Vagina (tissue), 2 donors: Measurements from ENCODE around the gene MAP7.

Source experiments
- POLR2A ChIP-seq, 2 donors: fragments of 450-650 bp; IDR thresholded peaks; one replicate each; pipeline ENCODE4 v1.6.1; 2017; ENCODE audit warnings: antibody characterized with exemption in 2 of 2, mild to moderate bottlenecking in 2 of 2, moderate library complexity in 2 of 2
- POLR2AphosphoS5 ChIP-seq, 2 donors: sonication (generic); formaldehyde crosslinking; IDR thresholded peaks; one replicate each; pipeline ENCODE4 v1.9.0; 2017; ENCODE audit warnings: antibody characterized with exemption in 2 of 2, mild to moderate bottlenecking in 2 of 2, low read depth in 1 of 2; ENCODE audit not compliant: insufficient read depth in 1 of 2

DNA sequence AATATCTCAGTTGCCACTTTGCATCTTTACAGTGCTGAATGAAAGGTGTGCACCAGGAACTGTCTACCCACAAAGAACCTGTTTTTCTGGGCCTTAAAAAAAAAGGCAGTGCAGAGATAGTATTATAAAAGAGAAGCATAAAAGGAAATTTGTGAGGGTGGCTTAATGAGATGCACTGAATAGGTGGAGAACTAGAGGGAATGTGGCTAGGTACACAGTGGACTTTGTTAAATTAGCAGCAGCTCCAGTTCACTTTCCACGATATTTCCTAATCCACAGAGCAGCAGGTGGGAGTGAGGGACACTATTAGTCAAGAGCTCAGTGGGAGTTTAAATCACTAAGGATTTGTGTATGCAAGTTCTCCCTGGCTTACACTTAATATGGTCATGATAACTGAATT is 38.8 kb downstream of the MAP7 start:
- TF ChIP-seq POLR2A (IDR thresholded peaks at IDR 0.05) (no peak), POLR2AphosphoS5 (IDR thresholded peaks at IDR 0.05; ENCODE audit: insufficient read depth in 1 of 2, low read depth in 1 of 2) (no peak)
